CD4-positive, alpha-beta T cell treated with Interleukin-1 beta for 1 hour (primary cell): ENCODE measurements around the gene PNMA3.
"Not testable (repeated sequence)": the region's sequence is repeated elsewhere in the genome, so short reads cannot be mapped to it uniquely, and the experiment has no call there.

ENCODE experiments used
- DNase-seq, 2 donors: peaks; one replicate each; pipeline ENCODE4 v3.0.0-alpha.2; 2020 to 2022

The PNMA3 gene

DNA sequence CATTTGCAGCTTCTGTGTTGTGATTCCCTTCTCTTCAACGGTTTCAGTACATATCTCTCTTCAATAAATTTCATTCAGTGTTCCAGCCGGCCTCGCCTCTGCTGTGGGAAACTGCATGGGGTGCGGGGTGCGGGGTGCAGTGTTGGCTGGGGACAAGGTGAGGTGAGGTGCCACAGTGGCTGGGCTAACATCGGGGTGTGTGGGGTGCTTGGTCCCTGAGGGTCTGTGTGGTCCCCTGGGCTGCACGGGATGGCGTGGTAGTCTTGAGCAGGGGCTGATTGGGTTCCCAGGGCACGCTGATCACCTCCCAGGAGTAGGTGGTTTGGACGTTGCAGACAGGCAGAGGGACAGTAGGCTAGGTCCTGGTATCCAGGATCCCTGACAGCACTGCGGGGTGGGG is 18.7 kb downstream of the PNMA3 start:
- no peak for DNase-seq

DNA sequence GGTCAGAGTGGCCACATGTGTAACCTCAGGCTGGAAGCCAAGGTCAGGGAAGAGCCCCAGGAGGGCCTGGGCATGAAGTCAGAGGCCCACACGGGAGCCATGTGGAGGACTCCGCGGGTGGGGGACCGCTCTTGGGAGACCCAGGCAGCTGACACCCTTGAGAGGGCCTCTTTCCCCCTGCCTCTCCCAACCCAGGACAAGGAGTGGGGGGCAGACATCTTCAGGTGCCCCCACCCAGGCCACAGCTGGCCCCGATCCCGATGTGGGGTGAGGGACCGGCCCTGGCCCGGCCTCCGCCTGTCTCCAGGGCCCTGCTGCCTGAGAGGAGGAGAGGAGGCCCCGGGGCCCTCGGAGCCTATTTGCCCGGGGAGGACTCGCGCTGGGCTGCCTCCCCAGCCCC is 19.1 kb downstream of the PNMA3 start:
- no peak for DNase-seq

DNA sequence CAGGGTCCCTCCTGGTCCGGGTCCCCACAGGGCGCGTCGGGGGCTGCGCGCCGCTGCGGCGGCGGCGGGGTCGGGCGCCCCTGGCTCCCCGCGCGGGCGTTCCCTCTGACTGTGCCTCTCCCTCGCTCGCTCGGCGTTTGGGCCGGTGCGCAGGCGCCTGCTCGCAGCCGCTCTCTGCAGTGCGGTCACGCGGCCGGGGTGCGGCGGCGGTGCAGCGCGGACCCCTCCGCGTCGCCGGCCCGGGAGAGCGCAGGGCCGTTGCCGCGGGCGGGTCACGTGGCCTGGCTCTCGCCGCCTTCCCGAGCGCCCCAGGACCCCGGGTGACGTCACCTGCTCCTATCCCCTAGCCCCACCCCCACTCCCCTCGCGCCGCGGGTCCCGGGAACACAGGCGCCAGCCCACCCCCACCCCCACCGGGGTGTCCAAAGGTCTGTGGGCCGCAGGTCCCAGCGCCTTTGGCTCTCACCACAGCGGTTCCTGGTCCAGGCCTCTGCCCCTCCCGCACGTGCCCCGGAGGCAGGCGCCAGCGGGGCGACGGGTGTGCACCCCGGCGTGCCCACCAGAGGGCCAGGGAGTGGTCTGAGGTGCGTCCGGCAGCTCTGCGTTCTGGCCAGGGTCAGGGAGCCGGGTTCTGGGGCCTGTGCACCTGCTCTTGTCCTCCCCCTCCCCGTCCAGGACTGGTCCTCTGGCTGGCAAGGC is 21.3 kb downstream of the PNMA3 start:
- DNase-seq = not testable (repeated sequence)

DNA sequence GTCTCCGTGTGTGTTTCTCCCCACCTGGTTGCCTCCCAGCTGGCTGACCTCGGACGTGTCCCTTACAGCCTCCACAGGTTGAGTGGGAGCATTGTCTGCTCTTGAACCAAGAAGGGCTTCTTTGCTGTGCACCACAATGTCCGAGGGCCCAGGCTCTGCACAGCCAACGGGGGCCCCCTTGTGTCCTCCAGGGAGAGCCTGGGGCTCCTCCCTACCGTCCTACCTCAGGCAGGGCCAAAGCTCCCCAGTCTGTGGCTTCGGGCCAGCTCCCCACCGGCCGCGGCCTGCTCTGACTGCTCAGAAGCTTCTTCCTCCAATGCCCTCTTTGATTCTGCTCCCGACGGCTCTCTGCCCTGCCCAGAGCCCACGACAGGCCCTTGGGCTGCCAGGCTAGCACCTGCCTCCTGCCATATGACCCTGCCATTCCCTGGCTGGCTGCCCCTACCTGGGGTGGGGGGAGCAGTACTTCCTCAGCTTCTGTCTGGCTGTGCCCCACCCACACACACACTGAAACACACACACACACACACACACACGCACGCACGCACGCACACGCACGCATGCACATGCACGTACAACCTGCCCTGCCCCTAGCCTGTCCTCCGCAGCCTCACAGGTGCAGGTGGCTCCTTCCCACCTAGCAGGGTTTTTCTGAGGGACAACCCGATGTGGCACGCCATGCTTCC is 27.1 kb downstream of the PNMA3 start:
- not testable (repeated sequence) for DNase-seq

DNA sequence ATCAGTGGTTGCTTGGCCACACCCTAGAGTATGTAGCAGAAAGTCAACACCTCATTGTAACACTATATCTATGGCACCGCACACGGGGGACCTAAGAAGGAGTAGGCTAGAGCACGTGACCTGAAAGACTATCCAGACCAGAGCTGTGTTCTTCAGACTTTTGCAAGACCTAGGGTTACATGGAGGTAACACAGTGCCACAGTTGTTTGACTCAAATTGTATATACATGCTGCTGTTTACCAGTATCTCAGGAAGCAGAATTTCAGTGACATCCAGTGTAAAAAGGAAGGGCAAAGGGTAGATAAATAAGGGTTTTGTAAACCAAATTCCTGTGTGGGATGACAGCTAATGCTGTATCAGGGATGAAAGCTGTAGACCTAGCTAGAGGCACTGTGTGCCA is 46.1 kb downstream of the PNMA3 start:
- no peak for DNase-seq

DNA sequence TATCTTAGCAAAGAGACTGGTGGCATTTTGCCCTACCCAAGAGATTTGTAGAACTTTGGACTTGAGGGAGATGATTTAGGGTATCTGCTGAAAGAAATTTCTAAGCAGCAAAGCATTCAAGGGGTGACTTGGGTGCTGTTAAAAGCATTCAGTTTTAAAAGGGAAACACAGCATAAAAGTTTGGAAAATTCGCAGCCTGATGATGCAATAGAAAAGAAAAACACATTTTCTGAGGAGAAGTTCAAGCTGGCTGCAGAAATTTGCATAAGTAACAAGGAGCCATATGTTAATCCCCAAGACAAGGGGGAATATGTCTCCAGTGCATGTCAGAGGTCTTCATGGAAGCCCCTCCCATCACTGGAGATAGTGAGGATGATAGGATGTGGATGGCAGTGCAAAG is 48.7 kb downstream of the PNMA3 start:
- DNase-seq = not testable (repeated sequence)

DNA sequence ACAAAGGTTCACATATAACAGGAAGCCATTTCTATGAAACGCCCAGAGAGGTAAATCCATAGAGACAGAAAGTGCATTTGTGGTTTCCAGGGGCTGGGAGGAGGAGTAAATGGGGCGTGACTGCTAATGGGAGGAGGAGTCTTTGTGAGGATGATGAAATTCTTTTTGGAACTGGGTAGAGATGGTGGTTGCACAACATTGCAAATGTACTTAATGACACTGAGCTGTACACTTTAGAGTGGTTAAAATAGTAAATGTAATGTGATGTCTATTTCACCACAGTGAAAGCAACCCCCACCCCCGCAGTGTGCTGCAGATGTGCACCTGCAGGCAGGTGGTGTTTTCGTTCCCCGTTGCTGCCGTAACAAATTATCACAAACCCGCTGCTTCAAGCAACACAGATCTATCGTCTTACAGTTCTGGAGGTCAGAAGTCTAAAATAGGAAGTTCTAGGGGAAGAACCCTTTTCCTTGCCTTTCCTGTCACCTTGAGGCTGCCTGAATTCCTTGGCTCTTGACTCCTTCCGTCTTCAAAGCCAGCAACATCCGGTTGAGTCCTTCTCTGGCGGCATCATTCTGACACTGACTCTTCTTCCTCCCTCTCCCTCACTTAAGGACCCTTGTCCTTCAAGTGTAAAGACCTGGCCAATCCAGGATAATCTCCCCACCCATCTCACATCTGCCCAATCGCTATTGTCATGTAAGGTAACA is 50.0 kb downstream of the PNMA3 start:
- not testable (repeated sequence) for DNase-seq
